ENCODE results near the gene EHD1.

GRCh38 chr11:64905516-64906313, 27.3 kb upstream of the EHD1 start:
- TF ChIP-seq CTCF (IDR thresholded peaks at IDR 0.05; ENCODE audit: low read depth, low read length, poor library complexity, severe bottlenecking): no peak
- no peak for TF ChIP-seq EZH2phosphoT487 (IDR thresholded peaks at IDR 0.05; ENCODE audit: borderline replicate concordance, low read length)
